Muscle layer of colon (tissue), 2 donors: ENCODE data around the gene CA12.

Experiments used
- H3K27ac ChIP-seq: one replicate; pipeline ENCODE4 v1.7.0; 2013; ENCODE audit warnings: low read depth, mild to moderate bottlenecking, low read length, moderate library complexity
- H3K27me3 ChIP-seq, 2 donors: one replicate each; pipeline ENCODE4 v1.7.0; 2013; ENCODE audit warnings: low read length in 2 of 2, mild to moderate bottlenecking in 2 of 2; ENCODE audit not compliant: insufficient read depth in 2 of 2, control insufficient read depth in 1 of 2
- H3K36me3 ChIP-seq: one replicate; pipeline ENCODE4 v1.7.0; 2013; ENCODE audit warnings: mild to moderate bottlenecking, low read length; ENCODE audit not compliant: insufficient read depth
- H3K4me1 ChIP-seq: one replicate; pipeline ENCODE4 v1.7.0; 2013; ENCODE audit warnings: mild to moderate bottlenecking, low read length; ENCODE audit not compliant: insufficient read depth
- H3K4me3 ChIP-seq, 2 donors: one replicate each; pipeline ENCODE4 v1.7.0; 2013; ENCODE audit warnings: low read length in 2 of 2, low read depth in 1 of 2, mild to moderate bottlenecking in 1 of 2, moderate library complexity in 1 of 2
- H3K9ac ChIP-seq: one replicate; pipeline ENCODE4 v1.7.0; 2013; ENCODE audit warnings: low read length
- H3K9me3 ChIP-seq: one replicate; pipeline ENCODE4 v1.7.0; 2013; ENCODE audit warnings: mild to moderate bottlenecking, low read length
- donor health status: abdominal sarcoma.
- donor health status: Adenocarcinoma of cecum.

Gene CA12

GRCh38 chr15:63310646-63311045, 71.0 kb downstream of the CA12 start:
- Histone ChIP-seq H3K9me3 (no peaks in the 10 kb centered on the region), H3K4me1 (no peaks in the 10 kb centered on the region), H3K27me3 (no peaks in the 10 kb centered on the region), H3K4me3 (no peak overlapping the region), H3K9ac (no peak overlapping the region), H3K27ac (no peak overlapping the region), H3K36me3 (peaks cover 13% of the 10 kb centered on the region)

GRCh38 chr15:63308947-63309346, 72.7 kb downstream of the CA12 start:
- H3K27me3 ChIP-seq: no peaks in the 10 kb centered on the region
- no peak overlapping the region for H3K9ac ChIP-seq
- no peaks in the 10 kb centered on the region for H3K4me1 ChIP-seq
- H3K9me3 ChIP-seq: no peaks in the 10 kb centered on the region
- H3K36me3 ChIP-seq: peaks cover 20% of the 10 kb centered on the region
- no peak overlapping the region for H3K27ac ChIP-seq
- H3K4me3 ChIP-seq: no peak overlapping the region

- Histone ChIP-seq H3K36me3 (peaks cover 24% of the 10 kb centered on the region), H3K9ac (no peak overlapping the region), H3K27ac (no peak overlapping the region), H3K27me3 (no peaks in the 10 kb centered on the region), H3K4me1 (no peaks in the 10 kb centered on the region), H3K4me3 (no peak overlapping the region), H3K9me3 (no peaks in the 10 kb centered on the region)
These were observed 73.2 kb downstream of the CA12 start for GRCh38 chr15:63308491-63308890.

GRCh38 chr15:63306492-63307073, 75.1 kb downstream of the CA12 start:
- Histone ChIP-seq H3K9me3 (no peaks in the 10 kb centered on the region), H3K36me3 (peaks cover 40% of the 10 kb centered on the region), H3K4me1 (no peaks in the 10 kb centered on the region), H3K9ac (no peak overlapping the region), H3K4me3 (no peak overlapping the region), H3K27me3 (no peaks in the 10 kb centered on the region), H3K27ac (no peak overlapping the region)

- H3K27me3 ChIP-seq: no peaks in the 10 kb centered on the region
- no peak overlapping the region for H3K27ac ChIP-seq
- H3K4me1 ChIP-seq: no peaks in the 10 kb centered on the region
- H3K9ac ChIP-seq: no peak overlapping the region
- H3K36me3 ChIP-seq: peaks cover 46% of the 10 kb centered on the region
- H3K4me3 ChIP-seq: no peak overlapping the region
- H3K9me3 ChIP-seq: no peaks in the 10 kb centered on the region
These were observed 76.4 kb downstream of the CA12 start for GRCh38 chr15:63305260-63305659.

- no peak overlapping the region for H3K9ac ChIP-seq
- H3K27me3 ChIP-seq: no peaks in the 10 kb centered on the region
- no peak overlapping the region for H3K4me3 ChIP-seq
- no peaks in the 10 kb centered on the region for H3K4me1 ChIP-seq
- no peaks in the 10 kb centered on the region for H3K9me3 ChIP-seq
- H3K27ac ChIP-seq: no peak overlapping the region
- peaks cover 44% of the 10 kb centered on the region for H3K36me3 ChIP-seq
These were observed 80.6 kb downstream of the CA12 start for GRCh38 chr15:63301088-63301487.

- peaks cover 37% of the 10 kb centered on the region for H3K36me3 ChIP-seq
- H3K4me1 ChIP-seq: no peaks in the 10 kb centered on the region
- H3K27me3 ChIP-seq: no peaks in the 10 kb centered on the region
- H3K27ac ChIP-seq: no peak overlapping the region
- H3K4me3 ChIP-seq: no peak overlapping the region
- no peak overlapping the region for H3K9ac ChIP-seq
- H3K9me3 ChIP-seq: no peaks in the 10 kb centered on the region
These were observed 81.6 kb downstream of the CA12 start for GRCh38 chr15:63299943-63300575.

GRCh38 chr15:63296195-63296594, 85.5 kb downstream of the CA12 start:
- Histone ChIP-seq H3K9me3 (no peaks in the 10 kb centered on the region), H3K27ac (no peak overlapping the region), H3K9ac (no peak overlapping the region), H3K36me3 (peaks cover 20% of the 10 kb centered on the region), H3K4me3 (no peak overlapping the region), H3K27me3 (no peaks in the 10 kb centered on the region), H3K4me1 (no peaks in the 10 kb centered on the region)

- Histone ChIP-seq H3K9me3 (no peaks in the 10 kb centered on the region), H3K9ac (no peak overlapping the region), H3K4me1 (no peaks in the 10 kb centered on the region), H3K36me3 (peaks cover 14% of the 10 kb centered on the region), H3K4me3 (no peak overlapping the region), H3K27me3 (no peaks in the 10 kb centered on the region), H3K27ac (no peak overlapping the region)
These were observed 86.3 kb downstream of the CA12 start for GRCh38 chr15:63295341-63295740.

- Histone ChIP-seq H3K27me3 (no peaks in the 10 kb centered on the region), H3K9ac (no peak overlapping the region), H3K9me3 (no peaks in the 10 kb centered on the region), H3K36me3 (peaks cover 14% of the 10 kb centered on the region), H3K27ac (no peak overlapping the region), H3K4me3 (no peak overlapping the region), H3K4me1 (no peaks in the 10 kb centered on the region)
These were observed 87.3 kb downstream of the CA12 start for GRCh38 chr15:63294359-63294758.

- Histone ChIP-seq H3K36me3 (peaks cover 10% of the 10 kb centered on the region), H3K9me3 (no peaks in the 10 kb centered on the region), H3K27ac (no peak overlapping the region), H3K27me3 (no peaks in the 10 kb centered on the region), H3K9ac (no peak overlapping the region), H3K4me3 (no peak overlapping the region), H3K4me1 (no peaks in the 10 kb centered on the region)
These were observed 88.9 kb downstream of the CA12 start for GRCh38 chr15:63292771-63293170.

GRCh38 chr15:63292241-63292640, 89.4 kb downstream of the CA12 start:
- H3K9me3 ChIP-seq: no peaks in the 10 kb centered on the region
- no peaks in the 10 kb centered on the region for H3K27me3 ChIP-seq
- no peak overlapping the region for H3K9ac ChIP-seq
- peaks cover 12% of the 10 kb centered on the region for H3K36me3 ChIP-seq
- no peaks in the 10 kb centered on the region for H3K4me1 ChIP-seq
- no peak overlapping the region for H3K27ac ChIP-seq
- H3K4me3 ChIP-seq: no peak overlapping the region
